Measurements from ENCODE around the gene EXOC6. TPM values are rescaled to one million over a fixed set of nuclear protein-coding genes. Genes with fewer than 3 reads are reported as not detected.

Gene EXOC6
- total RNA-seq, 3 donors from 2014 or later = 7.0 to 26.1 (median 16.1) TPM

DNA sequence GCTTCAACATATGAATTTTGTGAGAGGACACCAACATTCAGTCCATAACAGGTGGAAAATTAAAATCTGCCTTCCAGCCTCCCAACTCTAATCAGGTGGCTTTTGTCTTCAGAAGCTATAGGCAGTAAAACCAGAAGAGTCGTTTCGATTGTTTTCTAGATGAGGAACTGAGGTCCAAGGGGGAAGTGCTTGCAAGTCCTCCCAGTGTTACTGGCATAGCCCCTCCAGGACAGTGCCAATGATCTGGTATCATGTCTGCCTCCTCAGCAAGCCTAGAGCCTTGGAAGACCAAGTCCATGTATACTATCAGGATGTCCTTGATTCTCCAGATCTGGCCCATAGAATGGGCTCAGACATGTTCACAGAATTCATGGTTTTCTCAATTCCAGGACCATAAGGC is 242.3 kb downstream of the EXOC6 start:
- DNase-seq (ENCODE audit: low spot score in 2 of 2) = no peak
- TF ChIP-seq CTCF (IDR thresholded peaks at IDR 0.05) = no peak
- TF ChIP-seq POLR2A (IDR thresholded peaks at IDR 0.05) = no peak
- TF ChIP-seq POLR2AphosphoS5 (IDR thresholded peaks at IDR 0.05) = no peak
- intact Hi-C loops (cut with DNase I; ENCODE audit: low total_unique reads) = no loop called here
- Histone ChIP-seq H3K36me3 (no peaks in the 10 kb centered on the region), H3K27ac (no peak overlapping the region), H3K4me1 (no peaks in the 10 kb centered on the region), H3K27me3 (no peaks in the 10 kb centered on the region), H3K9me3 (no peaks in the 10 kb centered on the region), H3K4me3 (no peak overlapping the region)

- intact Hi-C loops (cut with DNase I; ENCODE audit: low total_unique reads) = no loop called here
These were observed 243.6 kb downstream of the EXOC6 start for GRCh38 chr10:93091960-93092359.

DNA sequence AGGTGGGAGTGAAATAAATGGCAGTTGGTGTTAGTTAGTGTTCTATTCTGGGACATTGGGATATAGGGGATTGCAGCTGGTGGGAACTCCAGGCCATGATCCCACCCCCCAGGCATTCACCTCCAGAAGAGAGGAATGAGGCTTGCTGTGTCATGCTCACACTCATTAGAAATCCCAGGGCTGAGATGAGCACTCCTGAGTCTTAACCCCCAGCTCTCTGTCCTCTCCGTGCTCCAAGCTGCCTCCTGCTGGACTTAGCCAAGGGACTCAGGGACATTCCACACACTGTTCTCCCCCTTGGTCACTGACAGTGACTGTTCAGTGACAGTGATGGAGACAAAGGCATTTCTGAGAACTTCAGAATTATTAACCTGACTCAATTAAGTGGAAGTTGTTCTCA is 246.9 kb downstream of the EXOC6 start:
- H3K9me3 ChIP-seq = no peaks in the 10 kb centered on the region
- no peak overlapping the region for H3K4me3 ChIP-seq
- no peaks in the 10 kb centered on the region for H3K4me1 ChIP-seq
- no peaks in the 10 kb centered on the region for H3K36me3 ChIP-seq
- DNase-seq (ENCODE audit: low spot score in 2 of 2) = no peak
- TF ChIP-seq POLR2AphosphoS5 (IDR thresholded peaks at IDR 0.05) (no peak), POLR2A (IDR thresholded peaks at IDR 0.05) (no peak), CTCF (IDR thresholded peaks at IDR 0.05) (no peak)
- no peaks in the 10 kb centered on the region for H3K27me3 ChIP-seq
- intact Hi-C loops (cut with DNase I; ENCODE audit: low total_unique reads) = no loop called here
- no peak overlapping the region for H3K27ac ChIP-seq

More at GRCh38 chr10:93091960-93092359, 243.6 kb downstream of the EXOC6 start:
- Histone ChIP-seq H3K4me1 (no peaks in the 10 kb centered on the region), H3K4me3 (no peak overlapping the region), H3K9me3 (no peaks in the 10 kb centered on the region), H3K27me3 (no peaks in the 10 kb centered on the region), H3K36me3 (no peaks in the 10 kb centered on the region), H3K27ac (no peak overlapping the region)
- DNase-seq (ENCODE audit: low spot score in 2 of 2) = no peak
- no peak for TF ChIP-seq CTCF (IDR thresholded peaks at IDR 0.05)
- no peak for TF ChIP-seq POLR2AphosphoS5 (IDR thresholded peaks at IDR 0.05)
- TF ChIP-seq POLR2A (IDR thresholded peaks at IDR 0.05) = no peak

GRCh38 chr10:93096901-93097300 is 248.6 kb downstream of the EXOC6 start:
- DNase-seq (ENCODE audit: low spot score in 2 of 2) = no peak
- Histone ChIP-seq H3K36me3 (no peaks in the 10 kb centered on the region), H3K27ac (no peak overlapping the region), H3K4me1 (no peaks in the 10 kb centered on the region), H3K27me3 (no peaks in the 10 kb centered on the region), H3K9me3 (no peaks in the 10 kb centered on the region), H3K4me3 (no peak overlapping the region)
- TF ChIP-seq POLR2AphosphoS5 (IDR thresholded peaks at IDR 0.05) (no peak), POLR2A (IDR thresholded peaks at IDR 0.05) (no peak), CTCF (IDR thresholded peaks at IDR 0.05) (no peak)
- intact Hi-C loops (cut with DNase I; ENCODE audit: low total_unique reads) = no loop called here

DNA sequence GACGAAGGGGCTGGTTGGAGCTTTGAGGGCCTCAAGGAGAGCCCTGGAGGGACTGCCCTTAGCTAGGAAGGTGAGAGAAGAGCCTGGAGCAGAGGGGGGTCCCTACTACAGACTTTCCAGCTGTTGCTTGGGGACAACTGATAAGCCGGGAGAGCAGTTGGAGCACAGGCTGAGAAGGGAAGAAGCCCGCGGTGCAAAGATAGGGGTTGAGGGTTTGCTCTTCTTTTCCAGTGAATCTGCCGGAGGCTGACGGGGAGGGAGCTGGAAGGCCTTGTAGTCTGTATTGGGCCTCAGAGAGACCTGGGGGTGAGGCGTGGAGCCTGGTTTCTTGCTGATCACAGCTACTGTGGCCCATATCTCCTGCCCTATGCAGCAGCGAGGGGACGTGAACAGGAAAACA is 249.1 kb downstream of the EXOC6 start:
- no peaks in the 10 kb centered on the region for H3K4me1 ChIP-seq
- intact Hi-C loops (cut with DNase I; ENCODE audit: low total_unique reads) = no loop called here
- no peak for DNase-seq (ENCODE audit: low spot score in 2 of 2)
- no peaks in the 10 kb centered on the region for H3K27me3 ChIP-seq
- H3K36me3 ChIP-seq = no peaks in the 10 kb centered on the region
- no peak overlapping the region for H3K27ac ChIP-seq
- no peak overlapping the region for H3K4me3 ChIP-seq
- TF ChIP-seq POLR2AphosphoS5 (IDR thresholded peaks at IDR 0.05) = no peak
- no peak for TF ChIP-seq CTCF (IDR thresholded peaks at IDR 0.05)
- no peak for TF ChIP-seq POLR2A (IDR thresholded peaks at IDR 0.05)
- H3K9me3 ChIP-seq = no peaks in the 10 kb centered on the region

Data from breast epithelium (tissue), 4 donors.